HepG2 (cell line): ENCODE measurements around the gene LMCD1. TPM values are rescaled to one million over a fixed set of nuclear protein-coding genes. Genes with fewer than 3 reads are reported as not detected.

Source experiments
- CEBPB ChIP-seq: IDR thresholded peaks from 2 replicates; pipeline ENCODE4 v1.6.1; 2011; ENCODE audit warnings: low read depth, low read length, improper control_type of control experiment, borderline replicate concordance
- GATAD2A ChIP-seq: IDR thresholded peaks from 2 replicates; pipeline ENCODE4 v1.6.1; 2016
- HNF1A ChIP-seq, 2 experiments: sonication (generic) in 1 of 2; formaldehyde crosslinking in 1 of 2; IDR thresholded peaks; 2 replicates each; pipeline versions ENCODE4 v1.4.0 to v1.6.1; 2016 to 2020; ENCODE audit warnings: borderline replicate concordance in 1 of 2, low read depth in 1 of 2, mild to moderate bottlenecking in 1 of 2, missing genetic modification reagents in 1 of 2
- HNF4A ChIP-seq: sonication (generic); formaldehyde crosslinking; IDR thresholded peaks from 2 replicates; pipeline ENCODE4 v1.4.0; 2020; ENCODE audit warnings: missing genetic modification reagents
- ISL2 ChIP-seq: sonication (generic); formaldehyde crosslinking; IDR thresholded peaks from 2 replicates; pipeline ENCODE4 v1.5.0; 2020; ENCODE audit warnings: missing genetic modification reagents
- KAT8 ChIP-seq: IDR thresholded peaks from 2 replicates; pipeline ENCODE4 v1.6.1; 2016; ENCODE audit warnings: missing genetic modification reagents, missing compliant biosample characterization
- MIXL1 ChIP-seq: IDR thresholded peaks from 2 replicates; pipeline ENCODE4 v1.6.1; 2016
- RFX1 ChIP-seq: fragments of 450-650 bp; IDR thresholded peaks from 2 replicates; pipeline ENCODE4 v1.6.1; 2017
- RFX3 ChIP-seq: IDR thresholded peaks from 2 replicates; pipeline ENCODE4 v1.6.1; 2016; ENCODE audit warnings: missing biosample characterization, missing genetic modification reagents
- RFX5 ChIP-seq: IDR thresholded peaks from 2 replicates; pipeline ENCODE4 v1.6.1; 2011; ENCODE audit warnings: low read depth, low read length, improper control_type of control experiment
- SALL1 ChIP-seq: sonication (generic); formaldehyde crosslinking; IDR thresholded peaks from 2 replicates; pipeline ENCODE4 v1.8.0; 2022; ENCODE audit warnings: mild to moderate bottlenecking, missing genetic modification reagents
- SOX5 ChIP-seq: IDR thresholded peaks from 2 replicates; pipeline ENCODE4 v1.6.1; 2016; ENCODE audit warnings: borderline replicate concordance
- STAG1 ChIP-seq: sonication (generic); formaldehyde crosslinking; IDR thresholded peaks from 2 replicates; pipeline ENCODE4 v1.4.0; 2020; ENCODE audit warnings: missing genetic modification reagents
- TOPORS ChIP-seq: sonication (generic); formaldehyde crosslinking; IDR thresholded peaks from 2 replicates; pipeline ENCODE4 v1.8.0; 2023; ENCODE audit warnings: mild to moderate bottlenecking, missing genetic modification reagents
- ZBTB20 ChIP-seq: sonication (generic); formaldehyde crosslinking; IDR thresholded peaks from 2 replicates; pipeline ENCODE4 v1.8.1; 2023; ENCODE audit warnings: missing genetic modification reagents, low read depth, mild to moderate bottlenecking, borderline replicate concordance
- ZFX ChIP-seq: sonication (generic); formaldehyde crosslinking; IDR thresholded peaks from 2 replicates; pipeline ENCODE4 v1.4.0; 2020; ENCODE audit warnings: mild to moderate bottlenecking, low read depth, missing genetic modification reagents, moderate library complexity
- ZNF644 ChIP-seq: IDR thresholded peaks from 2 replicates; pipeline ENCODE4 v1.6.1; 2016; ENCODE audit warnings: low read depth
- ZNF883 ChIP-seq: sonication (generic); formaldehyde crosslinking; IDR thresholded peaks from 2 replicates; pipeline ENCODE4 v1.5.1; 2020; ENCODE audit warnings: mild to moderate bottlenecking, missing genetic modification reagents; ENCODE audit errors: not compliant biosample characterization
- polyA plus RNA-seq, 8 experiments: library from polyadenylated mRNA; depleted of rRNA in 3 of 8; stranded (reverse) in 7 of 8; unstranded in 1 of 8; fragments of >200 nt; fragmentation: Illumina TruSeq in 4 of 8; extraction: Trizol in 4 of 8; gene quantifications; 2 replicates each; pipeline versions ENCODE4 v1.2.1 to v1.2.3, GENCODE V29; 2011 to 2016; ENCODE audit warnings: low read depth in 4 of 8, missing spikeins in 1 of 8, mixed read lengths in 1 of 8; ENCODE audit not compliant: insufficient read depth in 1 of 8
- total RNA-seq, 5 experiments: library from RNA; depleted of rRNA; stranded (reverse); fragments of >200 nt; fragmentation: Illumina TruSeq; extraction: Trizol; gene quantifications; 2 replicates each; pipeline ENCODE4 v1.2.3, GENCODE V29; 2016; ENCODE audit warnings: low read depth in 1 of 5
- TF ChIP-seq, protein P1 (sequence below): sonication (generic); formaldehyde crosslinking; conservative IDR thresholded peaks from 2 replicates; pipeline ENCODE4 v1.4.0; 2020; ENCODE audit warnings: mild to moderate bottlenecking, missing genetic modification reagents, moderate library complexity
- TF ChIP-seq, protein P2 (sequence below): IDR thresholded peaks from 2 replicates; pipeline ENCODE4 v1.4.0; 2020; ENCODE audit warnings: mild to moderate bottlenecking, missing genetic modification reagents

Gene LMCD1
- total and polyA plus RNA-seq, 2 of the 13 experiments (the other 11 are each of a cell fraction or from before 2014, with no cell fraction given): 6.2 to 7.1 TPM

- TF ChIP-seq, protein P1, sequence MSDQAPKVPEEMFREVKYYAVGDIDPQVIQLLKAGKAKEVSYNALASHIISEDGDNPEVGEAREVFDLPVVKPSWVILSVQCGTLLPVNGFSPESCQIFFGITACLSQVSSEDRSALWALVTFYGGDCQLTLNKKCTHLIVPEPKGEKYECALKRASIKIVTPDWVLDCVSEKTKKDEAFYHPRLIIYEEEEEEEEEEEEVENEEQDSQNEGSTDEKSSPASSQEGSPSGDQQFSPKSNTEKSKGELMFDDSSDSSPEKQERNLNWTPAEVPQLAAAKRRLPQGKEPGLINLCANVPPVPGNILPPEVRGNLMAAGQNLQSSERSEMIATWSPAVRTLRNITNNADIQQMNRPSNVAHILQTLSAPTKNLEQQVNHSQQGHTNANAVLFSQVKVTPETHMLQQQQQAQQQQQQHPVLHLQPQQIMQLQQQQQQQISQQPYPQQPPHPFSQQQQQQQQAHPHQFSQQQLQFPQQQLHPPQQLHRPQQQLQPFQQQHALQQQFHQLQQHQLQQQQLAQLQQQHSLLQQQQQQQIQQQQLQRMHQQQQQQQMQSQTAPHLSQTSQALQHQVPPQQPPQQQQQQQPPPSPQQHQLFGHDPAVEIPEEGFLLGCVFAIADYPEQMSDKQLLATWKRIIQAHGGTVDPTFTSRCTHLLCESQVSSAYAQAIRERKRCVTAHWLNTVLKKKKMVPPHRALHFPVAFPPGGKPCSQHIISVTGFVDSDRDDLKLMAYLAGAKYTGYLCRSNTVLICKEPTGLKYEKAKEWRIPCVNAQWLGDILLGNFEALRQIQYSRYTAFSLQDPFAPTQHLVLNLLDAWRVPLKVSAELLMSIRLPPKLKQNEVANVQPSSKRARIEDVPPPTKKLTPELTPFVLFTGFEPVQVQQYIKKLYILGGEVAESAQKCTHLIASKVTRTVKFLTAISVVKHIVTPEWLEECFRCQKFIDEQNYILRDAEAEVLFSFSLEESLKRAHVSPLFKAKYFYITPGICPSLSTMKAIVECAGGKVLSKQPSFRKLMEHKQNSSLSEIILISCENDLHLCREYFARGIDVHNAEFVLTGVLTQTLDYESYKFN (CRISPR knock-in tag): peak; percentile 75
- TF ChIP-seq MIXL1 (CRISPR knock-in tag) (peak; percentile 59; the same call in 1 of the 2 replicates), KAT8 (CRISPR knock-in tag) (0 out of 2 replicates have a peak, but pooled peaks have one; percentile 40), ZBTB20 (no peak), RFX1 (peak; percentile 69), HNF1A (IDR thresholded peaks at IDR 0.05; ENCODE audit: low read depth) (peak; percentile 86), HNF1A (CRISPR knock-in tag; IDR thresholded peaks at IDR 0.05; ENCODE audit: borderline replicate concordance) (peak; percentile 74), RFX5 (peak; percentile 65; the same call in 1 of the 2 replicates), SALL1 (CRISPR knock-in tag) (peak; percentile 25; the same call in 1 of the 2 replicates), SOX5 (CRISPR knock-in tag) (peak; percentile 16; the same call in 1 of the 2 replicates), RFX3 (CRISPR knock-in tag) (peak; percentile 71), HNF4A (peak; percentile 52), CEBPB (peak; percentile 35; the same call in 1 of the 2 replicates), ZNF883 (no peak), GATAD2A (0 out of 2 replicates have a peak, but pooled peaks have one; percentile 26), STAG1 (CRISPR knock-in tag) (0 out of 2 replicates have a peak, but pooled peaks have one; percentile 6), TOPORS (no peak), ISL2 (CRISPR knock-in tag) (0 out of 2 replicates have a peak, but pooled peaks have one; percentile 19), ZNF644 (CRISPR knock-in tag) (peak; percentile 36; the same call in 1 of the 2 replicates), ZFX (CRISPR knock-in tag) (peak; percentile 29; the same call in 1 of the 2 replicates)
- TF ChIP-seq, protein P2, sequence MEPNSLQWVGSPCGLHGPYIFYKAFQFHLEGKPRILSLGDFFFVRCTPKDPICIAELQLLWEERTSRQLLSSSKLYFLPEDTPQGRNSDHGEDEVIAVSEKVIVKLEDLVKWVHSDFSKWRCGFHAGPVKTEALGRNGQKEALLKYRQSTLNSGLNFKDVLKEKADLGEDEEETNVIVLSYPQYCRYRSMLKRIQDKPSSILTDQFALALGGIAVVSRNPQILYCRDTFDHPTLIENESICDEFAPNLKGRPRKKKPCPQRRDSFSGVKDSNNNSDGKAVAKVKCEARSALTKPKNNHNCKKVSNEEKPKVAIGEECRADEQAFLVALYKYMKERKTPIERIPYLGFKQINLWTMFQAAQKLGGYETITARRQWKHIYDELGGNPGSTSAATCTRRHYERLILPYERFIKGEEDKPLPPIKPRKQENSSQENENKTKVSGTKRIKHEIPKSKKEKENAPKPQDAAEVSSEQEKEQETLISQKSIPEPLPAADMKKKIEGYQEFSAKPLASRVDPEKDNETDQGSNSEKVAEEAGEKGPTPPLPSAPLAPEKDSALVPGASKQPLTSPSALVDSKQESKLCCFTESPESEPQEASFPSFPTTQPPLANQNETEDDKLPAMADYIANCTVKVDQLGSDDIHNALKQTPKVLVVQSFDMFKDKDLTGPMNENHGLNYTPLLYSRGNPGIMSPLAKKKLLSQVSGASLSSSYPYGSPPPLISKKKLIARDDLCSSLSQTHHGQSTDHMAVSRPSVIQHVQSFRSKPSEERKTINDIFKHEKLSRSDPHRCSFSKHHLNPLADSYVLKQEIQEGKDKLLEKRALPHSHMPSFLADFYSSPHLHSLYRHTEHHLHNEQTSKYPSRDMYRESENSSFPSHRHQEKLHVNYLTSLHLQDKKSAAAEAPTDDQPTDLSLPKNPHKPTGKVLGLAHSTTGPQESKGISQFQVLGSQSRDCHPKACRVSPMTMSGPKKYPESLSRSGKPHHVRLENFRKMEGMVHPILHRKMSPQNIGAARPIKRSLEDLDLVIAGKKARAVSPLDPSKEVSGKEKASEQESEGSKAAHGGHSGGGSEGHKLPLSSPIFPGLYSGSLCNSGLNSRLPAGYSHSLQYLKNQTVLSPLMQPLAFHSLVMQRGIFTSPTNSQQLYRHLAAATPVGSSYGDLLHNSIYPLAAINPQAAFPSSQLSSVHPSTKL: 0 out of 2 replicates have a peak, but pooled peaks have one; percentile 10
Observed at GRCh38 chr3:8529181-8529637, 27.6 kb downstream of the LMCD1 start (continued).
